HepG2 (cell line): ENCODE measurements around the gene OSTF1. TPM values are rescaled to one million over a fixed set of nuclear protein-coding genes. Genes with fewer than 3 reads are reported as not detected.

Source experiments
- AHR ChIP-seq: IDR thresholded peaks from 2 replicates; pipeline ENCODE4 v1.6.1; 2018; ENCODE audit warnings: missing genetic modification reagents, missing compliant biosample characterization
- CEBPG ChIP-seq: IDR thresholded peaks from 2 replicates; pipeline ENCODE4 v1.6.1; 2016
- FIP1L1 ChIP-seq: fragments of 200-400 bp; formaldehyde crosslinking; IDR thresholded peaks from 2 replicates; pipeline ENCODE4 v1.6.1; 2018; ENCODE audit warnings: low read depth, mild to moderate bottlenecking, low read length, moderate library complexity, borderline replicate concordance; ENCODE audit not compliant: insufficient read depth
- GTF3A ChIP-seq: sonication (generic); formaldehyde crosslinking; conservative IDR thresholded peaks from 2 replicates; pipeline ENCODE4 v1.4.0; 2020; ENCODE audit warnings: mild to moderate bottlenecking, missing genetic modification reagents
- HNF4A ChIP-seq: sonication (generic); formaldehyde crosslinking; IDR thresholded peaks from 2 replicates; pipeline ENCODE4 v1.4.0; 2020; ENCODE audit warnings: missing genetic modification reagents
- IRF2 ChIP-seq: IDR thresholded peaks from 2 replicates; pipeline ENCODE4 v1.6.1; 2018; ENCODE audit warnings: missing genetic modification reagents, missing compliant biosample characterization
- ISL2 ChIP-seq: sonication (generic); formaldehyde crosslinking; IDR thresholded peaks from 2 replicates; pipeline ENCODE4 v1.5.0; 2020; ENCODE audit warnings: missing genetic modification reagents
- NAIF1 ChIP-seq: sonication (generic); formaldehyde crosslinking; IDR thresholded peaks from 2 replicates; pipeline ENCODE4 v1.5.0; 2020; ENCODE audit warnings: mild to moderate bottlenecking, missing genetic modification reagents, borderline replicate concordance
- NFE2L1 ChIP-seq: sonication (generic); formaldehyde crosslinking; IDR thresholded peaks from 2 replicates; pipeline ENCODE4 v1.4.0; 2020; ENCODE audit warnings: missing genetic modification reagents, mild to moderate bottlenecking, borderline replicate concordance
- NR2F6 ChIP-seq, 2 experiments: IDR thresholded peaks; 2 replicates each; pipeline ENCODE4 v1.6.1; 2016; ENCODE audit warnings: antibody characterized with exemption in 1 of 2, mild to moderate bottlenecking in 1 of 2
- POLR2G ChIP-seq: fragments of 200-400 bp; formaldehyde crosslinking; IDR thresholded peaks from 2 replicates; pipeline ENCODE4 v1.6.1; 2018; ENCODE audit warnings: mild to moderate bottlenecking, low read depth, low read length, moderate library complexity
- RFXANK ChIP-seq: IDR thresholded peaks from 2 replicates; pipeline ENCODE4 v1.6.1; 2016
- SP4 ChIP-seq: sonication (generic); formaldehyde crosslinking; IDR thresholded peaks from 2 replicates; pipeline ENCODE4 v1.8.1; 2023; ENCODE audit warnings: mild to moderate bottlenecking, missing genetic modification reagents
- TEAD2 ChIP-seq: sonication (generic); formaldehyde crosslinking; IDR thresholded peaks from 2 replicates; pipeline ENCODE4 v1.9.0; 2021; ENCODE audit warnings: missing genetic modification reagents
- ZNF235 ChIP-seq: sonication (generic); formaldehyde crosslinking; IDR thresholded peaks from 2 replicates; pipeline ENCODE4 v1.8.1; 2023; ENCODE audit warnings: mild to moderate bottlenecking, missing genetic modification reagents, borderline replicate concordance
- ZSCAN20 ChIP-seq: sonication (generic); formaldehyde crosslinking; IDR thresholded peaks from 2 replicates; pipeline ENCODE4 v1.4.0; 2020; ENCODE audit warnings: missing genetic modification reagents, mild to moderate bottlenecking, borderline replicate concordance
- polyA plus RNA-seq, 8 experiments: library from polyadenylated mRNA; depleted of rRNA in 3 of 8; stranded (reverse) in 7 of 8; unstranded in 1 of 8; fragments of >200 nt; fragmentation: Illumina TruSeq in 4 of 8; extraction: Trizol in 4 of 8; gene quantifications; 2 replicates each; pipeline versions ENCODE4 v1.2.1 to v1.2.3, GENCODE V29; 2011 to 2016; ENCODE audit warnings: low read depth in 4 of 8, missing spikeins in 1 of 8, mixed read lengths in 1 of 8; ENCODE audit not compliant: insufficient read depth in 1 of 8
- total RNA-seq, 5 experiments: library from RNA; depleted of rRNA; stranded (reverse); fragments of >200 nt; fragmentation: Illumina TruSeq; extraction: Trizol; gene quantifications; 2 replicates each; pipeline ENCODE4 v1.2.3, GENCODE V29; 2016; ENCODE audit warnings: low read depth in 1 of 5
- TF ChIP-seq, protein P1 (sequence below): IDR thresholded peaks from 2 replicates; pipeline ENCODE4 v1.6.1; 2012; ENCODE audit warnings: inconsistent platforms
- TF ChIP-seq, protein P2 (sequence below): IDR thresholded peaks from 2 replicates; pipeline ENCODE4 v1.6.1; 2016
- TF ChIP-seq, protein P3 (sequence below): sonication (generic); formaldehyde crosslinking; conservative IDR thresholded peaks from 2 replicates; pipeline ENCODE4 v1.8.0; 2022; ENCODE audit warnings: missing genetic modification reagents
- TF ChIP-seq, protein P4 (sequence below): sonication (generic); formaldehyde crosslinking; IDR thresholded peaks from 2 replicates; pipeline ENCODE4 v1.9.0; 2021; ENCODE audit warnings: missing genetic modification reagents, borderline replicate concordance
- TF ChIP-seq, protein P5 (sequence below): sonication (generic); formaldehyde crosslinking; IDR thresholded peaks from 2 replicates; pipeline ENCODE4 v1.8.1; 2023; ENCODE audit warnings: missing genetic modification reagents, inconsistent platforms, borderline replicate concordance
- TF ChIP-seq, protein P6 (sequence below): sonication (generic); formaldehyde crosslinking; IDR thresholded peaks from 2 replicates; pipeline ENCODE4 v1.4.0; 2020; ENCODE audit warnings: mild to moderate bottlenecking, missing genetic modification reagents

Gene OSTF1
- total and polyA plus RNA-seq, 2 of the 13 experiments (the other 11 are each of a cell fraction or from before 2014, with no cell fraction given): 16.8 to 39.0 TPM

GRCh38 chr9:75087824-75088645 is at the start of gene OSTF1, which contains the start of gene NMRK1 (continued):
- no peak for TF ChIP-seq RFXANK (CRISPR knock-in tag)
- TF ChIP-seq, protein P1, sequence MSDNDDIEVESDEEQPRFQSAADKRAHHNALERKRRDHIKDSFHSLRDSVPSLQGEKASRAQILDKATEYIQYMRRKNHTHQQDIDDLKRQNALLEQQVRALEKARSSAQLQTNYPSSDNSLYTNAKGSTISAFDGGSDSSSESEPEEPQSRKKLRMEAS: peak; percentile 14; the same call in 1 of the 2 replicates
- TF ChIP-seq GTF3A (CRISPR knock-in tag): no peak
- TF ChIP-seq IRF2 (CRISPR knock-in tag): no peak
- no peak for TF ChIP-seq ZNF235 (CRISPR knock-in tag)
- TF ChIP-seq ZSCAN20 (CRISPR knock-in tag): 0 out of 2 replicates have a peak, but pooled peaks have one; percentile 15
- no peak for TF ChIP-seq ISL2 (CRISPR knock-in tag)
- TF ChIP-seq, protein P2, sequence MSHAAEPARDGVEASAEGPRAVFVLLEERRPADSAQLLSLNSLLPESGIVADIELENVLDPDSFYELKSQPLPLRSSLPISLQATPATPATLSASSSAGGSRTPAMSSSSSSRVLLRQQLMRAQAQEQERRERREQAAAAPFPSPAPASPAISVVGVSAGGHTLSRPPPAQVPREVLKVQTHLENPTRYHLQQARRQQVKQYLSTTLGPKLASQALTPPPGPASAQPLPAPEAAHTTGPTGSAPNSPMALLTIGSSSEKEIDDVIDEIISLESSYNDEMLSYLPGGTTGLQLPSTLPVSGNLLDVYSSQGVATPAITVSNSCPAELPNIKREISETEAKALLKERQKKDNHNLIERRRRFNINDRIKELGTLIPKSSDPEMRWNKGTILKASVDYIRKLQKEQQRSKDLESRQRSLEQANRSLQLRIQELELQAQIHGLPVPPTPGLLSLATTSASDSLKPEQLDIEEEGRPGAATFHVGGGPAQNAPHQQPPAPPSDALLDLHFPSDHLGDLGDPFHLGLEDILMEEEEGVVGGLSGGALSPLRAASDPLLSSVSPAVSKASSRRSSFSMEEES: 0 out of 2 replicates have a peak, but pooled peaks have one; percentile 18
- TF ChIP-seq CEBPG (CRISPR knock-in tag): no peak; the same call in 1 of the 2 replicates
- TF ChIP-seq FIP1L1: no peak
- TF ChIP-seq, protein P3, sequence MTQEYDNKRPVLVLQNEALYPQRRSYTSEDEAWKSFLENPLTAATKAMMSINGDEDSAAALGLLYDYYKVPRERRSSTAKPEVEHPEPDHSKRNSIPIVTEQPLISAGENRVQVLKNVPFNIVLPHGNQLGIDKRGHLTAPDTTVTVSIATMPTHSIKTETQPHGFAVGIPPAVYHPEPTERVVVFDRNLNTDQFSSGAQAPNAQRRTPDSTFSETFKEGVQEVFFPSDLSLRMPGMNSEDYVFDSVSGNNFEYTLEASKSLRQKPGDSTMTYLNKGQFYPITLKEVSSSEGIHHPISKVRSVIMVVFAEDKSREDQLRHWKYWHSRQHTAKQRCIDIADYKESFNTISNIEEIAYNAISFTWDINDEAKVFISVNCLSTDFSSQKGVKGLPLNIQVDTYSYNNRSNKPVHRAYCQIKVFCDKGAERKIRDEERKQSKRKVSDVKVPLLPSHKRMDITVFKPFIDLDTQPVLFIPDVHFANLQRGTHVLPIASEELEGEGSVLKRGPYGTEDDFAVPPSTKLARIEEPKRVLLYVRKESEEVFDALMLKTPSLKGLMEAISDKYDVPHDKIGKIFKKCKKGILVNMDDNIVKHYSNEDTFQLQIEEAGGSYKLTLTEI: no peak
- TF ChIP-seq, protein P4, sequence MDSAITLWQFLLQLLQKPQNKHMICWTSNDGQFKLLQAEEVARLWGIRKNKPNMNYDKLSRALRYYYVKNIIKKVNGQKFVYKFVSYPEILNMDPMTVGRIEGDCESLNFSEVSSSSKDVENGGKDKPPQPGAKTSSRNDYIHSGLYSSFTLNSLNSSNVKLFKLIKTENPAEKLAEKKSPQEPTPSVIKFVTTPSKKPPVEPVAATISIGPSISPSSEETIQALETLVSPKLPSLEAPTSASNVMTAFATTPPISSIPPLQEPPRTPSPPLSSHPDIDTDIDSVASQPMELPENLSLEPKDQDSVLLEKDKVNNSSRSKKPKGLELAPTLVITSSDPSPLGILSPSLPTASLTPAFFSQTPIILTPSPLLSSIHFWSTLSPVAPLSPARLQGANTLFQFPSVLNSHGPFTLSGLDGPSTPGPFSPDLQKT (CRISPR knock-in tag): no peak
- no peak for TF ChIP-seq NAIF1 (CRISPR knock-in tag)
- no peak for TF ChIP-seq NFE2L1
- TF ChIP-seq, protein P5, sequence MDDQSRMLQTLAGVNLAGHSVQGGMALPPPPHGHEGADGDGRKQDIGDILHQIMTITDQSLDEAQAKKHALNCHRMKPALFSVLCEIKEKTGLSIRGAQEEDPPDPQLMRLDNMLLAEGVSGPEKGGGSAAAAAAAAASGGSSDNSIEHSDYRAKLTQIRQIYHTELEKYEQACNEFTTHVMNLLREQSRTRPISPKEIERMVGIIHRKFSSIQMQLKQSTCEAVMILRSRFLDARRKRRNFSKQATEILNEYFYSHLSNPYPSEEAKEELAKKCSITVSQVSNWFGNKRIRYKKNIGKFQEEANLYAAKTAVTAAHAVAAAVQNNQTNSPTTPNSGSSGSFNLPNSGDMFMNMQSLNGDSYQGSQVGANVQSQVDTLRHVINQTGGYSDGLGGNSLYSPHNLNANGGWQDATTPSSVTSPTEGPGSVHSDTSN (CRISPR knock-in tag): no peak
- TF ChIP-seq POLR2G: peak; percentile 83
- TF ChIP-seq SP4 (CRISPR knock-in tag): peak; percentile 32; the same call in 1 of the 2 replicates
- no peak for TF ChIP-seq NR2F6 (IDR thresholded peaks at IDR 0.05)
- no peak for TF ChIP-seq NR2F6 (CRISPR knock-in tag; IDR thresholded peaks at IDR 0.05)
- TF ChIP-seq AHR (CRISPR knock-in tag): 0 out of 2 replicates have a peak, but pooled peaks have one; percentile 50
- TF ChIP-seq HNF4A (CRISPR knock-in tag): no peak
- TF ChIP-seq TEAD2 (CRISPR knock-in tag): no peak
- TF ChIP-seq, protein P6, sequence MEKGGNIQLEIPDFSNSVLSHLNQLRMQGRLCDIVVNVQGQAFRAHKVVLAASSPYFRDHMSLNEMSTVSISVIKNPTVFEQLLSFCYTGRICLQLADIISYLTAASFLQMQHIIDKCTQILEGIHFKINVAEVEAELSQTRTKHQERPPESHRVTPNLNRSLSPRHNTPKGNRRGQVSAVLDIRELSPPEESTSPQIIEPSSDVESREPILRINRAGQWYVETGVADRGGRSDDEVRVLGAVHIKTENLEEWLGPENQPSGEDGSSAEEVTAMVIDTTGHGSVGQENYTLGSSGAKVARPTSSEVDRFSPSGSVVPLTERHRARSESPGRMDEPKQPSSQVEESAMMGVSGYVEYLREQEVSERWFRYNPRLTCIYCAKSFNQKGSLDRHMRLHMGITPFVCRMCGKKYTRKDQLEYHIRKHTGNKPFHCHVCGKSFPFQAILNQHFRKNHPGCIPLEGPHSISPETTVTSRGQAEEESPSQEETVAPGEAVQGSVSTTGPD (CRISPR knock-in tag): no peak
